Loucy (cell line): ENCODE data around the gene SMPDL3A.

ENCODE experiments used
- EZH2phosphoT487 ChIP-seq: fragments of 200-600 bp; IDR thresholded peaks from 2 replicates; pipeline ENCODE4 v1.6.1; 2018; ENCODE audit warnings: antibody characterized with exemption, mild to moderate bottlenecking, moderate library complexity, borderline replicate concordance
- TF ChIP-seq, protein P1 (sequence below): fragments of 200-600 bp; sonication (generic); conservative IDR thresholded peaks from 2 replicates; pipeline ENCODE4 v1.5.1; 2014; ENCODE audit warnings: mild to moderate bottlenecking, antibody characterized with exemption, low read length

DNA sequence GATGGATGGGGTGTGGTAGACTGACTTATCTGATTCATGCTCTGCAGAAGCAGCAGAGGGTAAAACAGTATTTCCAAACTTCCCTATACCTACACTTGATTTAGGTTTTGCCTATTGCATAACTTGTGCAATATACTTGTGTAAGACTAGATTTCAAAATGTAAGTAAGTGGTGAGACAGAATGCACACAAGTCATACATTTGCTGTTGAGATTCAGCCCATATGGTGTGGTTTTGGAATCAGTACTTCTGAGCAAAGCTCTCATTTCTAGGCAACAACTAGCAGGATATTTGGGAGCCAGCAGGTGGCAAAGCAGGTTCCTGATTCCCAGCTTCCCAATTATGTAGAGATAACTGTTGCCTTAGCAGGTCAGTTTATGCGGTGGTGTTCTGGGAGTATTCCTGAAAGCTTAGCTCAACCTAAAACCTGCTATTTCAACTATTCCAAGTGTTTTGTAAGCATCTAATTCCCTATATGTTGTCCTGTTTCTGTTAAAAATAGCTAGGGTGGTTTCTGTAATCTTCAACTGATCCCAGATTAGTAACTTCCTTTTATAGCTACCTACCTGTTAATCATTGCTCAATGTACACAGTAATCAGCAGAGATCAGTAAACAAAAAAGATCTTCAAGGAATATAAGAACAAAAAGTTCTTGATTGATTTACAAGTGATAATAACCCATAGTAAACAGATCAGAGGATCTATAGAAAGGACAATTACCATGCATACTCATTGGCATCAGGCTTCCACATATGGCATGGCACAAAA, 18.0 kb upstream of the SMPDL3A start:
- TF ChIP-seq, protein P1, sequence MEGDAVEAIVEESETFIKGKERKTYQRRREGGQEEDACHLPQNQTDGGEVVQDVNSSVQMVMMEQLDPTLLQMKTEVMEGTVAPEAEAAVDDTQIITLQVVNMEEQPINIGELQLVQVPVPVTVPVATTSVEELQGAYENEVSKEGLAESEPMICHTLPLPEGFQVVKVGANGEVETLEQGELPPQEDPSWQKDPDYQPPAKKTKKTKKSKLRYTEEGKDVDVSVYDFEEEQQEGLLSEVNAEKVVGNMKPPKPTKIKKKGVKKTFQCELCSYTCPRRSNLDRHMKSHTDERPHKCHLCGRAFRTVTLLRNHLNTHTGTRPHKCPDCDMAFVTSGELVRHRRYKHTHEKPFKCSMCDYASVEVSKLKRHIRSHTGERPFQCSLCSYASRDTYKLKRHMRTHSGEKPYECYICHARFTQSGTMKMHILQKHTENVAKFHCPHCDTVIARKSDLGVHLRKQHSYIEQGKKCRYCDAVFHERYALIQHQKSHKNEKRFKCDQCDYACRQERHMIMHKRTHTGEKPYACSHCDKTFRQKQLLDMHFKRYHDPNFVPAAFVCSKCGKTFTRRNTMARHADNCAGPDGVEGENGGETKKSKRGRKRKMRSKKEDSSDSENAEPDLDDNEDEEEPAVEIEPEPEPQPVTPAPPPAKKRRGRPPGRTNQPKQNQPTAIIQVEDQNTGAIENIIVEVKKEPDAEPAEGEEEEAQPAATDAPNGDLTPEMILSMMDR, result no peak
- no peak for TF ChIP-seq EZH2phosphoT487
